ENCODE results near the gene CNGA3.

Gene CNGA3

DNA sequence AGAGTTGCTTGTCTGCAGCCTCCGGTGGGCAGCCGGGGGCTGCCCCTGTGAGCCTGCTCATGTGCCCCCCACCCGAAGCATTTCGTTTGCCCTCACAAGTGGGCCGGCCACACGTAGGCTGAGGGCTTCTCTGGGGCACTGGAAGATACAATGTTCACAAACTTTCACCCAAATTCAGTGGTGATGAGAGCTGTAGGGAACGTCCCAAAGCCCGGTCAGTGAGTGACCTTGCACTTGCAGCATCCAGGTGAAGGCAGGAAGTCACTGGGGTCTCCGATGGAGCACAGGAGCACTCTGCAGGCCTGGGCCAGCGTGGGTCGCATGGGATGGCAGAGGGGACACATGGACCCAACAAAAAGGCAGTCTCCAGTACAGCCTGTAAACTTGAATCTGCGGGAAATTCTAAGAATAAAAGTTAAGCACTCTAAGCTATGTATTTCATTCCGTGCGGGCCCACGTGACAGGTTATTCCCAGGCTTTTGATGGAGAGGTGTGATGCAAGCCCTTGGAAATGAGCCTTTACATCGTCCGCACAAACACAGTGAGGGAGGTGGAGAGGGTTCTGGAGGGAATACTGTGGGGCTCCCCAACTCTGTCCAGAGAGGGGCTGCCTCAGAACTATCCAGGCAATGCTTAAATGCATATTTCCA is 42.5 kb downstream of the CNGA3 start:
- no peak overlapping the region for H3K4me3 ChIP-seq
- no peak overlapping the region for H3K4me2 ChIP-seq
- H3K27ac ChIP-seq = no peak overlapping the region
- no peaks in the 10 kb centered on the region for H4K20me1 ChIP-seq
- H3K4me1 ChIP-seq = no peaks in the 10 kb centered on the region
- no peaks in the 10 kb centered on the region for H3K9me3 ChIP-seq (replicated peaks in 1 of 11)
- H3K36me3 ChIP-seq = no peaks in the 10 kb centered on the region
- H3K27me3 ChIP-seq = no peaks in the 10 kb centered on the region
- no peak overlapping the region for H3K9ac ChIP-seq
- no peak for TF ChIP-seq Cebpa-rat (IDR thresholded peaks at IDR 0.05)

DNA sequence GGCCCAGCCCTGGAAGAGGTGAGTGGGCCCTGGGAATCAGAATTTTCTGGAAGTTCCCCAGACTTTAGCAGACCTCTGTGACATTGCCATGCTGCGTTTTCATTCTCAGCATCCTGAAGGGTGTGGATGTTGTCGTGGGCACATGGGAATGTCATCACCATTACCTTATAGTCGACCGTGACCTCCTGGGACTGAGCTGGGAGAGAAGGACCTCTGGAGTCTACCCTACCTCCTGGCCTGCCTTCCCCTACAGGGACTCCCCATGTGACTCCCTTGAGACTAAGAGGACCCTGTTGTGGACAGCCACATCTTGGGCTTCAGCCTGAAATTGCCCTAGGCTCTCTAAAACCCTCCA is 43.0 kb downstream of the CNGA3 start:
- no peak overlapping the region for H3K4me2 ChIP-seq
- H3K4me3 ChIP-seq = no peak overlapping the region
- H3K4me1 ChIP-seq = peaks cover 0 to 4% (median 0%) of the 10 kb centered on the region in 10 experiments; a peak in 6 of 20 replicates
- no peaks in the 10 kb centered on the region for H3K27me3 ChIP-seq
- no peaks in the 10 kb centered on the region for H3K9me3 ChIP-seq (replicated peaks in 1 of 11)
- H3K27ac ChIP-seq = no peak overlapping the region
- TF ChIP-seq Cebpa-rat (IDR thresholded peaks at IDR 0.05) = no peak
- no peak overlapping the region for H3K9ac ChIP-seq
- H3K36me3 ChIP-seq = no peaks in the 10 kb centered on the region
- no peaks in the 10 kb centered on the region for H4K20me1 ChIP-seq

DNA sequence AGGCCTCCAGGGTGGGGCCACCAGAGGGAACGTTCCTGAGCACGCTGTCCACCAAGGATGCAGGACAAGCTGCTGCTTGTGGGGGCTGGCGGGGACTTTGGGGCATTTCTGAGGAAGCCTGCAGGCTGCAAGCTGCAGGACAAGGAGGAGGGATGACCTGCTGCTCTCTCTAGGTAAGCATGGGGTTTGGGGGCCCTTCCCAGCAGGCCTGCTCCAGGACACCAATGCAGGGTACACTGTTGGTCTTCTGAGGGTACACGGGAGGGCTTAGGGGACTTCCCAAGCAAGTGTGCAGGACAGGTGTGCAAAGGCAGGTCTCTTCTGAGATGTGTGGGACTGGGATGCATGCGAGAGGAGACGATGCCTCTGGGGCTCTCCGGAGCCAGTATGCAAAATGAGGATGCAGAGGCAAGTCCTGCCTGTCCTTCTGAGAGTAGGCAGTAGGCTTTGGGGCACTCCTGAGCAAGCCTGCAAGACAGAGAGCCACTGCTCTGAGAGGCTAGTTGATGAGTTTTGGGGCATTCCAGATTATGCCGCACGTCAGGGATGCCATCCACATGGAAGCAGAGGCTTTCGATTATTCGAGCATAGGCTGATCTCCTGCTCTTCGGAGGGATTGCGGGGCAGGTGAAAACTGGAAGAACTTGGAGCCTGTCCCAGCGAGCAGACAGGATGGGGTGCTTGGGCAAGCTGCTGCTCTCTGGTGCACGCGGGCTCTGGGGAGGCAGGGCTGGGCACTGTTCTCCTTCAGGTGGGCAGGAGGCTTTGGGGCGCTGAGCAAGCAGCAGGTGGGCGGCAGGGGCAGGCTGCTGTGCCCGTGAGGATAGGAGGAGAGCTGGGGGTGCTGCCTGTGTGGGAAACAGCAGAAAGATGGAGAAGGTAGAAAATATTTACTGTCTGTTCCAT is 44.6 kb downstream of the CNGA3 start:
- Histone ChIP-seq H3K4me3 (no peak overlapping the region), H3K9ac (no peak overlapping the region), H3K27ac (no peak overlapping the region), H3K9me3 (replicated peaks in 1 of 11) (no peaks in the 10 kb centered on the region), H3K4me2 (no peak overlapping the region), H3K36me3 (no peaks in the 10 kb centered on the region), H3K27me3 (no peaks in the 10 kb centered on the region), H4K20me1 (no peaks in the 10 kb centered on the region), H3K4me1 (peaks cover 0 to 15% (median 0%) of the 10 kb centered on the region in 10 experiments; a peak in 8 of 20 replicates)
- no peak for TF ChIP-seq Cebpa-rat (IDR thresholded peaks at IDR 0.05)

DNA sequence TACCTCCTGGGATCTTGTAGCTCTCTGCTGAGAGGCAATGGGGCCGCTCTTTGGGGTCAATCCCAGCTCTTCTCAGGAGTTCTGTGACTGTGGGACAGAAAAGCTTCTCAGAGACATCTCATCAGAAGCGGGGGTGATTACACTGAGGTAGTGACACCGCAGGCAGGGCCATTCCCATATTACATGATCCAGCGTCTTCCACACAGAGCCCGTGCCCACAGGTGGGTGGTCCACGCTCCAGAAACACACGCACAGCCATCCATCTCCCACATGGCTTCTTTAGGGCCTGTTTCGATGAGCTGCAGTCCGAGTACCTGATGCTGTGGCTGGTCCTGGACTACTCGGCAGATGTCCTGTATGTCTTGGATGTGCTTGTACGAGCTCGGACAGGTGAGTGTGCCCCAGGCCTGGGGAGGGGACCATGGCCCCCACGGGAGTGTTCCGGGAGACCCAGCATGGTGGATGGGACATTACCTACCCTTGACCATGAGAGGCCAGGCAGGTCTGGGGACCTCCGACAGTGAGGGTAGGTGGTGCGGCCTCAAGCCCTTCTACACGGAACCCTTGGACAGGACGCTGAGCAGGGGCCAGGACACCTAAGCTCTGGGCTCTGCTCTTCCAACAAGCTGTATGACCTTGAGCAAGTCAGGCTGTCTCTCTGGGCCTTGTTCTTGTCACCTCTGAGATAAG is 45.5 kb downstream of the CNGA3 start:
- peaks cover 0 to 15% (median 0%) of the 10 kb centered on the region in 10 experiments; a peak in 8 of 20 replicates for H3K4me1 ChIP-seq
- H3K4me2 ChIP-seq = no peak overlapping the region
- no peaks in the 10 kb centered on the region for H3K27me3 ChIP-seq
- no peak overlapping the region for H3K9ac ChIP-seq
- TF ChIP-seq Cebpa-rat (IDR thresholded peaks at IDR 0.05) = no peak
- no peaks in the 10 kb centered on the region for H3K9me3 ChIP-seq (replicated peaks in 1 of 11)
- no peak overlapping the region for H3K4me3 ChIP-seq
- H4K20me1 ChIP-seq = no peaks in the 10 kb centered on the region
- no peak overlapping the region for H3K27ac ChIP-seq
- no peaks in the 10 kb centered on the region for H3K36me3 ChIP-seq

DNA sequence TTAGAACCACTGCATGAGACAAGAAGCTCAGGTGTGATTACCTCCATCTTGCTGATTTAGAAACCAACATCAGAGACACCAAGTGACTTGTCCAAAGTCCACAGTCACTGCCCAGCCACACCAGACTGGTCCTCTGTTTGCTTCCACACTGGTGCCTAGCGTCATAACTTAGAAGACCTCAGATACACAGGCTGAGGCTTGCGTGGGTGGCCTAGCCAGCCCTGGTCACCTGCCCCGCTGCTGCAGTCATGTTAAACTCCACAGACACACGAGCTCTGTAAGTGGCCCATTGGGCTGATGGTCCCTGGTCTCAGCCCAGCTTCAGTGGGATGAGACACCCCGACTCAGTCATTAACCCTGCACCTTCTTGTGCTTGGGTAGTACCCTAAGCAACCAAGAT is 47.1 kb downstream of the CNGA3 start:
- TF ChIP-seq Cebpa-rat (IDR thresholded peaks at IDR 0.05) = no peak
- H3K4me1 ChIP-seq = peaks cover 0 to 15% (median 0%) of the 10 kb centered on the region in 10 experiments; a peak in 8 of 20 replicates
- H3K4me2 ChIP-seq = no peak overlapping the region
- no peaks in the 10 kb centered on the region for H3K36me3 ChIP-seq
- no peaks in the 10 kb centered on the region for H4K20me1 ChIP-seq
- H3K9me3 ChIP-seq (replicated peaks in 1 of 11) = no peaks in the 10 kb centered on the region
- H3K27me3 ChIP-seq = no peaks in the 10 kb centered on the region
- H3K27ac ChIP-seq = no peak overlapping the region
- H3K4me3 ChIP-seq = no peak overlapping the region
- no peak overlapping the region for H3K9ac ChIP-seq

DNA sequence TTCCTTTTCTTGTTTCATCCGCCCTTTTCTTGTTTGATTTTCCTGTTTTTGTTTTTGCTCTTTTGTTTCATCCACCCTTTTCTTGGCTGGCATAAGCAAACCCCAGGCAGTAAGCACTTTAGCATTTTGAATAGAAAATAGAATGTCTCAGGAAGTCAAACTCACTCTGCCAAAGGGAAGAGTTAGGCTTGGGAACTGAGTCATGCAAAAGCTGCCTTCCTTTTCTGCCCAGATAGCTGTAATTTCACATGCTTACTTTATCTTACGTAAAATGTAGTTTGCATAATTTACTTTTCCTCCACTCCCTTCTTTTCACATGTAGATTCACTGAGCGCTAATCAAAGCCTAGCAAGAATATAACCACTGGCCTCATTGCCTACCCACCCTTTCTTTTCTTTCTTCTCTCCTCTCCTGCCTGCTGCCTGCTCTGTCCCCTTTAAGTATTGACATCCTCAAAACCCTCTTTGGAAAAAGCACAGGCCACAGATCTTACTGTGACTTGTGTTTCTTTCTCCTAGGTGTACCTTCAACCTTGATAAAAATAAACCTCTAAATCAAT is 48.4 kb downstream of the CNGA3 start:
- Histone ChIP-seq H3K4me2 (peak overlapping the region in 4 of 11 experiments; percentile 19 to 52 (median 46); a peak in 7 of 22 replicates), H3K4me3 (no peak overlapping the region), H3K9me3 (replicated peaks in 1 of 11) (no peaks in the 10 kb centered on the region), H4K20me1 (no peaks in the 10 kb centered on the region), H3K9ac (no peak overlapping the region), H3K27ac (no peak overlapping the region), H3K27me3 (no peaks in the 10 kb centered on the region), H3K4me1 (peaks cover 0 to 15% (median 0%) of the 10 kb centered on the region in 10 experiments; a peak in 8 of 20 replicates), H3K36me3 (no peaks in the 10 kb centered on the region)
- TF ChIP-seq Cebpa-rat (IDR thresholded peaks at IDR 0.05) = no peak

DNA sequence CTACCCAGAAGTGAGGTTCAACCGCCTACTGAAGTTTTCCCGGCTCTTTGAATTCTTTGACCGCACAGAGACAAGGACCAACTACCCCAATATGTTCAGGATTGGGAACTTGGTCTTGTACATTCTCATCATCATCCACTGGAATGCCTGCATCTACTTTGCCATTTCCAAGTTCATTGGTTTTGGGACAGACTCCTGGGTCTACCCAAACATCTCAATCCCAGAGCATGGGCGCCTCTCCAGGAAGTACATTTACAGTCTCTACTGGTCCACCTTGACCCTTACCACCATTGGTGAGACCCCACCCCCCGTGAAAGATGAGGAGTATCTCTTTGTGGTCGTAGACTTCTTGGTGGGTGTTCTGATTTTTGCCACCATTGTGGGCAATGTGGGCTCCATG is 49.7 kb downstream of the CNGA3 start:
- Histone ChIP-seq H3K4me3 (no peak overlapping the region), H3K4me2 (no peak overlapping the region), H3K9ac (no peak overlapping the region), H4K20me1 (no peaks in the 10 kb centered on the region), H3K36me3 (no peaks in the 10 kb centered on the region), H3K4me1 (peaks cover 0 to 15% (median 0%) of the 10 kb centered on the region in 10 experiments; a peak in 8 of 20 replicates), H3K9me3 (replicated peaks in 1 of 11) (no peaks in the 10 kb centered on the region), H3K27me3 (no peaks in the 10 kb centered on the region), H3K27ac (no peak overlapping the region)
- no peak for TF ChIP-seq Cebpa-rat (IDR thresholded peaks at IDR 0.05)

DNA sequence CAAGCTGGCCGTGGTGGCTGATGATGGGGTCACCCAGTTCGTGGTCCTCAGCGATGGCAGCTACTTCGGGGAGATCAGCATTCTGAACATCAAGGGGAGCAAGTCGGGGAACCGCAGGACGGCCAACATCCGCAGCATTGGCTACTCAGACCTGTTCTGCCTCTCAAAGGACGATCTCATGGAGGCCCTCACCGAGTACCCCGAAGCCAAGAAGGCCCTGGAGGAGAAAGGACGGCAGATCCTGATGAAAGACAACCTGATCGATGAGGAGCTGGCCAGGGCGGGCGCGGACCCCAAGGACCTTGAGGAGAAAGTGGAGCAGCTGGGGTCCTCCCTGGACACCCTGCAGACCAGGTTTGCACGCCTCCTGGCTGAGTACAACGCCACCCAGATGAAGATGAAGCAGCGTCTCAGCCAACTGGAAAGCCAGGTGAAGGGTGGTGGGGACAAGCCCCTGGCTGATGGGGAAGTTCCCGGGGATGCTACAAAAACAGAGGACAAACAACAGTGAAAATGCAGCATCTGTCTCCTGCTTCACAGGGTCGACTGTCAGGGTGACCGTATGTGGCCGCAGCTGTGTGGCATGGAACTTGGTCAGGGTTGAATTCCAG is 50.6 kb downstream of the CNGA3 start:
- H3K4me1 ChIP-seq = peaks cover 0 to 15% (median 0%) of the 10 kb centered on the region in 10 experiments; a peak in 8 of 20 replicates
- no peaks in the 10 kb centered on the region for H3K36me3 ChIP-seq
- H3K4me3 ChIP-seq = no peak overlapping the region
- TF ChIP-seq Cebpa-rat (IDR thresholded peaks at IDR 0.05) = no peak
- no peaks in the 10 kb centered on the region for H3K9me3 ChIP-seq (replicated peaks in 1 of 11)
- H3K9ac ChIP-seq = no peak overlapping the region
- H3K27me3 ChIP-seq = no peaks in the 10 kb centered on the region
- H3K27ac ChIP-seq = no peak overlapping the region
- no peak overlapping the region for H3K4me2 ChIP-seq
- no peaks in the 10 kb centered on the region for H4K20me1 ChIP-seq

DNA sequence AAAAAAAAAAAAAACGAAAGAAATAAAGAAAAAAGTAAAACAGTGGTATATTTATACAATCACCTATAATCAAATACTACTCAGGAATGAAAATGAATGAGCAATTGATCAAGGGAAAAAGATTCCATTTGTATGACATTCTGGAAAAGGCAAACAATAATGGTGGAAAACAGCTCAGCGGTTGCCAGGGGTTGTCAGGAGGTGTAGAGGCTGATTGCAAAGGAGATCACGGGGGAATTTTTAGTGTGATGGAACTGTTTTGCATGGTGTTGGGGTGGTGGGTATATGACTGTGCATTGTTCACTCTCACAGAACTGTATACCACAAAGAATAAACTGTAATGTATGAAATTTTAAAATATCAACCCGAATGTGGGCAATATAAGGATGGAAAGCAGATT is 52.9 kb downstream of the CNGA3 start:
- Histone ChIP-seq H3K9ac (no peak overlapping the region), H3K4me2 (no peak overlapping the region), H3K27me3 (no peaks in the 10 kb centered on the region), H3K4me3 (no peak overlapping the region), H3K36me3 (no peaks in the 10 kb centered on the region), H3K4me1 (peaks cover 0 to 12% (median 0%) of the 10 kb centered on the region in 10 experiments; a peak in 8 of 20 replicates), H4K20me1 (no peaks in the 10 kb centered on the region), H3K9me3 (replicated peaks in 1 of 11) (no peaks in the 10 kb centered on the region), H3K27ac (no peak overlapping the region)
- no peak for TF ChIP-seq Cebpa-rat (IDR thresholded peaks at IDR 0.05)

Data from BLaER1 treated with 17β-estradiol and CSF1 and Interleukin-3, amounts not matched to agents 10 nM and 100 nM (cell line).